SK-N-SH (cell line): ENCODE data around the gene RBMS3. TPM values are rescaled to one million over a fixed set of nuclear protein-coding genes. Genes with fewer than 3 reads are reported as not detected.

Source experiments
- CHD2 ChIP-seq: fragments of 150-350 bp; IDR thresholded peaks from 2 replicates; pipeline ENCODE4 v1.6.1; 2018; ENCODE audit warnings: low read length; ENCODE audit not compliant: partially characterized antibody
- MXI1 ChIP-seq: IDR thresholded peaks from 2 replicates; pipeline ENCODE4 v1.6.1; 2012; ENCODE audit warnings: mild to moderate bottlenecking, low read depth, low read length, improper control_type of control experiment
- NFIC ChIP-seq: IDR thresholded peaks from 2 replicates; pipeline ENCODE4 v1.4.0; 2012; ENCODE audit warnings: borderline replicate concordance
- NRF1 ChIP-seq: IDR thresholded peaks from 2 replicates; pipeline ENCODE4 v1.6.1; 2012; ENCODE audit warnings: low read depth, mild to moderate bottlenecking, low read length
- POLR2AphosphoS5 ChIP-seq: IDR thresholded peaks from 2 replicates; pipeline ENCODE4 v1.6.1; 2012; ENCODE audit warnings: low read depth, low read length
- RAD21 ChIP-seq: IDR thresholded peaks from 2 replicates; pipeline ENCODE4 v1.6.1; 2012; ENCODE audit warnings: mild to moderate bottlenecking, low read length
- RCOR1 ChIP-seq: fragments of 150-350 bp; IDR thresholded peaks from 2 replicates; pipeline ENCODE4 v1.6.1; 2017; ENCODE audit warnings: antibody characterized with exemption, low read length
- RFX5 ChIP-seq: IDR thresholded peaks from 2 replicates; pipeline ENCODE4 v1.6.1; 2012; ENCODE audit warnings: mild to moderate bottlenecking, improper control_type of control experiment, low read length
- SIN3A ChIP-seq: IDR thresholded peaks from 2 replicates; pipeline ENCODE4 v1.6.1; 2012; ENCODE audit warnings: low read depth, mild to moderate bottlenecking, low read length, moderate library complexity, borderline replicate concordance
- TAF1 ChIP-seq: IDR thresholded peaks from 2 replicates; pipeline ENCODE4 v1.6.1; 2012; ENCODE audit warnings: low read depth, mild to moderate bottlenecking, low read length, moderate library complexity, borderline replicate concordance
- TCF12 ChIP-seq: IDR thresholded peaks from 2 replicates; pipeline ENCODE4 v1.4.0; 2012
- USF1 ChIP-seq: IDR thresholded peaks from 2 replicates; pipeline ENCODE4 v1.4.0; 2012; ENCODE audit warnings: low read depth, borderline replicate concordance
- YY1 ChIP-seq: IDR thresholded peaks from 2 replicates; pipeline ENCODE4 v1.4.0; 2012; ENCODE audit warnings: low read depth, mild to moderate bottlenecking
- polyA plus RNA-seq, 3 experiments: library from polyadenylated mRNA; depleted of rRNA; stranded (reverse); fragments of >200 nt; gene quantifications; 2 replicates each; pipeline ENCODE4 v1.2.3, GENCODE V29; 2012
- TF ChIP-seq, protein P1 (sequence below): IDR thresholded peaks from 2 replicates; pipeline ENCODE4; 2012
- TF ChIP-seq, protein P2 (sequence below): fragments of 150-350 bp; IDR thresholded peaks from 2 replicates; pipeline ENCODE4 v1.6.1; 2017; ENCODE audit warnings: antibody characterized with exemption, low read length, low read depth, borderline replicate concordance
- TF ChIP-seq, protein P3 (sequence below): IDR thresholded peaks from 2 replicates; pipeline ENCODE4 v1.4.0; 2012; ENCODE audit warnings: low read depth, borderline replicate concordance
- TF ChIP-seq, protein P4 (sequence below): IDR thresholded peaks from 2 replicates; pipeline ENCODE4 v1.4.0; 2012; ENCODE audit warnings: low read depth

The RBMS3 gene
- polyA plus RNA-seq, 1 of the 3 experiments (the other 2 are of a cell fraction): 8.2 TPM

- no peak for TF ChIP-seq MXI1
- peak; percentile 88 for TF ChIP-seq TCF12
- peak; percentile 11; the same call in 1 of the 2 replicates for TF ChIP-seq RAD21
- peak; percentile 58; the same call in 1 of the 2 replicates for TF ChIP-seq NFIC
- no peak for TF ChIP-seq YY1
- TF ChIP-seq USF1: no peak
- no peak for TF ChIP-seq NRF1
- TF ChIP-seq, protein P1, sequence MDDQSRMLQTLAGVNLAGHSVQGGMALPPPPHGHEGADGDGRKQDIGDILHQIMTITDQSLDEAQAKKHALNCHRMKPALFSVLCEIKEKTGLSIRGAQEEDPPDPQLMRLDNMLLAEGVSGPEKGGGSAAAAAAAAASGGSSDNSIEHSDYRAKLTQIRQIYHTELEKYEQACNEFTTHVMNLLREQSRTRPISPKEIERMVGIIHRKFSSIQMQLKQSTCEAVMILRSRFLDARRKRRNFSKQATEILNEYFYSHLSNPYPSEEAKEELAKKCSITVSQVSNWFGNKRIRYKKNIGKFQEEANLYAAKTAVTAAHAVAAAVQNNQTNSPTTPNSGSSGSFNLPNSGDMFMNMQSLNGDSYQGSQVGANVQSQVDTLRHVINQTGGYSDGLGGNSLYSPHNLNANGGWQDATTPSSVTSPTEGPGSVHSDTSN: peak; percentile 87
- peak; percentile 28 for TF ChIP-seq CHD2
- peak; percentile 67 for TF ChIP-seq RCOR1
- TF ChIP-seq TAF1: peak; percentile 34; the same call in 1 of the 2 replicates
- TF ChIP-seq, protein P2, sequence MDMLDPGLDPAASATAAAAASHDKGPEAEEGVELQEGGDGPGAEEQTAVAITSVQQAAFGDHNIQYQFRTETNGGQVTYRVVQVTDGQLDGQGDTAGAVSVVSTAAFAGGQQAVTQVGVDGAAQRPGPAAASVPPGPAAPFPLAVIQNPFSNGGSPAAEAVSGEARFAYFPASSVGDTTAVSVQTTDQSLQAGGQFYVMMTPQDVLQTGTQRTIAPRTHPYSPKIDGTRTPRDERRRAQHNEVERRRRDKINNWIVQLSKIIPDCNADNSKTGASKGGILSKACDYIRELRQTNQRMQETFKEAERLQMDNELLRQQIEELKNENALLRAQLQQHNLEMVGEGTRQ: no peak
- TF ChIP-seq SIN3A: peak; percentile 14; the same call in 1 of the 2 replicates
- no peak for TF ChIP-seq RFX5
- peak; percentile 60; the same call in 1 of the 2 replicates for TF ChIP-seq POLR2AphosphoS5
- TF ChIP-seq, protein P3, sequence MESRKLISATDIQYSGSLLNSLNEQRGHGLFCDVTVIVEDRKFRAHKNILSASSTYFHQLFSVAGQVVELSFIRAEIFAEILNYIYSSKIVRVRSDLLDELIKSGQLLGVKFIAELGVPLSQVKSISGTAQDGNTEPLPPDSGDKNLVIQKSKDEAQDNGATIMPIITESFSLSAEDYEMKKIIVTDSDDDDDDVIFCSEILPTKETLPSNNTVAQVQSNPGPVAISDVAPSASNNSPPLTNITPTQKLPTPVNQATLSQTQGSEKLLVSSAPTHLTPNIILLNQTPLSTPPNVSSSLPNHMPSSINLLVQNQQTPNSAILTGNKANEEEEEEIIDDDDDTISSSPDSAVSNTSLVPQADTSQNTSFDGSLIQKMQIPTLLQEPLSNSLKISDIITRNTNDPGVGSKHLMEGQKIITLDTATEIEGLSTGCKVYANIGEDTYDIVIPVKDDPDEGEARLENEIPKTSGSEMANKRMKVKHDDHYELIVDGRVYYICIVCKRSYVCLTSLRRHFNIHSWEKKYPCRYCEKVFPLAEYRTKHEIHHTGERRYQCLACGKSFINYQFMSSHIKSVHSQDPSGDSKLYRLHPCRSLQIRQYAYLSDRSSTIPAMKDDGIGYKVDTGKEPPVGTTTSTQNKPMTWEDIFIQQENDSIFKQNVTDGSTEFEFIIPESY: no peak
- TF ChIP-seq, protein P4, sequence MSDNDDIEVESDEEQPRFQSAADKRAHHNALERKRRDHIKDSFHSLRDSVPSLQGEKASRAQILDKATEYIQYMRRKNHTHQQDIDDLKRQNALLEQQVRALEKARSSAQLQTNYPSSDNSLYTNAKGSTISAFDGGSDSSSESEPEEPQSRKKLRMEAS: no peak
These were observed 103.8 kb downstream of the RBMS3 start (continued) for GRCh38 chr3:29384640-29385039.
